HUES6 (cell line): Measurements from ENCODE around the gene ZNF329.
"Not testable (repeated sequence)": the region's sequence is repeated elsewhere in the genome, so short reads cannot be mapped to it uniquely, and the experiment has no call there.

ENCODE experiments used
- H3K27ac ChIP-seq: 2 replicates; pipeline ENCODE4 v1.7.0; 2013; ENCODE audit warnings: low read depth, mild to moderate bottlenecking, low read length, inconsistent platforms
- H3K27me3 ChIP-seq: 2 replicates; pipeline ENCODE4 v1.6.1; 2013; ENCODE audit warnings: low read length; ENCODE audit not compliant: control insufficient read depth, insufficient read depth
- H3K36me3 ChIP-seq: 2 replicates; pipeline ENCODE4 v1.6.1; 2013; ENCODE audit warnings: low read length; ENCODE audit not compliant: control insufficient read depth, insufficient read depth
- H3K4me1 ChIP-seq: 2 replicates; pipeline ENCODE4 v1.6.1; 2013; ENCODE audit warnings: low read length; ENCODE audit not compliant: control insufficient read depth, insufficient read depth
- H3K4me3 ChIP-seq: 2 replicates; pipeline ENCODE4 v1.5.1; 2013; ENCODE audit warnings: low read depth, low read length
- H3K9ac ChIP-seq: one replicate; pipeline ENCODE4 v1.6.1; 2013; ENCODE audit warnings: mild to moderate bottlenecking, low read length
- H3K9me3 ChIP-seq: 2 replicates; pipeline ENCODE4 v1.6.1; 2013; ENCODE audit warnings: low read depth, low read length; ENCODE audit not compliant: control insufficient read depth, insufficient read depth

The ZNF329 gene

DNA sequence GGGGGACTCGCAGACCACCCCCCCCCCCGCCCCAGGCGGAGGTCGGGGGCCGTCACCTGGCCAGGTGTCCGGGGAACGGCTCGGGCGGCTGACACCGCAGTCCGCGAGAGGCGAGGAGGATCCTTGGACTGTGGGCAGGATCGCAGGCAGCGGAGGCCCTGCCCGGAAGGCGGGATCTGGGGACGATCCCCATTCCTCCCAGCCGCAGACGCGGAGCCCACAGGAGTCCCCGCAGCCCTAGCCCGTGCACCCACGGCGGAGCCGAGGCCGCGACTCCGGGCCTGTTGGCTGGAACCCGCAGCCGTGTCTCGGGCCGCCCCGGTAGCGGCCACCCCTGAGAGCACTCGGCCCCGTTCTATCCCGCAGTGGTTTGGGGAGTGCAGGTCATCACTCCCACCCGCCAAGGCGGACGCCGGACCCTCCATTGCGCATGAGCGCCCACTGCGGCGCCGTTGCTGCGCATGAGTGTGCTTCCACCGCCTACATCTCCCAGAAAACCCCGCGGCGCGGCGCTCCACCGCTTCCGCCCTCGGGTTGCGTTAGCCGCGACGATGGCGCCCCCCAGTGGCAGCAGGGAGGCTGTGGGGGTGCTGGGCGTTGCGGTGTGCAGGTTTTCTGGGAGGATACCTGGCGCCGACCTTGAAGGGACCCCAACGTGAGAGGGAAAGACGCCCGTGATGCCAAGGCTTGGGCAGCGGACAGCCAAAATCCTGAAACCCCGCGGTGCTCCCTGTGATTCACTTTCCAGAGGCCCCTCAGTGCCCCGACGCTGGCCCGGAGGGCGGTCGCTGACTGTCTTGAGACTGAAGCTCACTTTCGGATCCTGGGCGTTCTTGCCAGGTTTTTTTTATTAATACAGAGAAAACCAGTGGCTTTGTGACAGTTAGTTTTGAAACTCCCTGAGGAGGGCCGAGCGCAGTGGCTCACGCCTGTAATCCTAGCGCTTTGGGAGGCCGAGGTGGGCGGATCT lies 4.4 kb upstream of the ZNF329 start:
- Histone ChIP-seq H3K27ac (peak overlapping the region; percentile 54; the same call in 1 of the 2 replicates), H3K36me3 (no peaks in the 10 kb centered on the region), H3K27me3 (no peaks in the 10 kb centered on the region), H3K9me3 (peaks cover 28% of the 10 kb centered on the region), H3K4me3 (peak overlapping the region; percentile 83), H3K9ac (peak overlapping the region; percentile 73), H3K4me1 (no peaks in the 10 kb centered on the region)

DNA sequence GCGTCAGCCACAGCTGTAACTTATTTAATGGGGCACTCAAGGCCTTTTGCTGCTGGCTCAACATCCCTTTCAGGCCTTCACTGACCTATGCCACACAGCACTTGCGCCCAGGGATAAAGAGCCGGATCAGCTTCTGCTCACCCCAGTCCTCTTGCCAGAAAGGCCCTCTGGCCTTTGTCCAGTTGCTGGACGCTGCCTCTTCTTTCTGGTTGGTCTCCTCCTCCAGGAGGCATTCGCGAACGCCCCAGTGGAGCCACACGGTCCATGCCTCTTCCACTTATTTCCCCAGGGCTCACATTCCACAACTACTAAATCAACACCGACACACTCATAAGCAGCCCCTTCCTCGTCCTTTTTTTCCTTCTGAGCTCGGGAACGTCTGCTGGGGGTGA lies 3.7 kb upstream of the ZNF329 start:
- Histone ChIP-seq H3K27ac (peak overlapping the region; percentile 54; the same call in 1 of the 2 replicates), H3K4me3 (peak overlapping the region; percentile 83)

DNA sequence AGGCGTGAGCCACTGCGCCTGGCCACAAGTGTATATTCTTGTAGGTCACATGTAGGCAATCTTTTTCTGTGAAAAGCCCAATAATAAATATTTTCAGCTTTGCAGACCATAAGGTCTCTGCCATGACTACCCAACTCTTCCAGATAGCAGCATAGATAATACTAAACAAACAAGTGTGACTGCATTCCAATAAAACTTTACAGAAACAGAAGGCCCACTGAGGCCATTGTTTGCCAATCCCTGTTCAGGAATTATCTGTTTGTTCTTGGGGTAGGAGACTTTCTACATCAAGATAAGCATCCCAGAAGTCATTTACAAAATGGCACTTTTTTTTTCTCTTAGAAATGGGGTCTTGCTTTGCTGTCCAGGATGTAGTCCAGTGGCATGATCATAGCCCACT lies 2.8 kb upstream of the ZNF329 start:
- Histone ChIP-seq H3K4me3 (no peak overlapping the region; the same call in 1 of the 2 replicates), H3K27ac (no peak overlapping the region), H3K4me1 (no peaks in the 10 kb centered on the region), H3K27me3 (no peaks in the 10 kb centered on the region), H3K36me3 (no peaks in the 10 kb centered on the region), H3K9ac (no peak overlapping the region), H3K9me3 (peaks cover 38% of the 10 kb centered on the region)

More for the DNA sequence above, 3.7 kb upstream of the ZNF329 start:
- Histone ChIP-seq H3K9me3 (peaks cover 33% of the 10 kb centered on the region), H3K4me1 (no peaks in the 10 kb centered on the region), H3K36me3 (no peaks in the 10 kb centered on the region), H3K9ac (peak overlapping the region; percentile 73), H3K27me3 (no peaks in the 10 kb centered on the region)

DNA sequence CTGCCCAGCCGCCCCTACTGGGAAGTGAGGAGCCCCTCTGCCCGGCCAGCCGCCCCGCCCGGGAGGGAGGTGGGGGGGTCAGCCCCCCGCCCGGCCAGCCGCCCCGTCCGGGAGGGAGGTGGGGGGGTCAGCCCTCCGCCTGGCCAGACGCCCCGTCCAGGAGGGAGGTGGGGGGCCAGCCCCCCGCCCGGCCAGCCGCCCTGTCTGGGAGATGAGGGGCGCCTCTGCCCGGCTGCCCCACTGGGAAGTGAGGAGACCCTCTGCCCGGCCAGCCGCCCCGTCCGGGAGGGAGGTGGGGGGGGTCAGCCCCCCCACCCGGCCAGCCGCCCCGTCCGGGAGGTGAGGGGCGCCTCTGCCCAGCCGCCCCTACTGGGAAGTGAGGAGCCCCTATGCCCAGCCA lies 3.1 kb downstream of the ZNF329 start:
- not testable (repeated sequence) for H3K36me3 ChIP-seq, H3K4me1 ChIP-seq, H3K27ac ChIP-seq, H3K4me3 ChIP-seq, H3K27me3 ChIP-seq, H3K9ac ChIP-seq
- H3K9me3 ChIP-seq: peaks cover 43% of the 10 kb centered on the region

DNA sequence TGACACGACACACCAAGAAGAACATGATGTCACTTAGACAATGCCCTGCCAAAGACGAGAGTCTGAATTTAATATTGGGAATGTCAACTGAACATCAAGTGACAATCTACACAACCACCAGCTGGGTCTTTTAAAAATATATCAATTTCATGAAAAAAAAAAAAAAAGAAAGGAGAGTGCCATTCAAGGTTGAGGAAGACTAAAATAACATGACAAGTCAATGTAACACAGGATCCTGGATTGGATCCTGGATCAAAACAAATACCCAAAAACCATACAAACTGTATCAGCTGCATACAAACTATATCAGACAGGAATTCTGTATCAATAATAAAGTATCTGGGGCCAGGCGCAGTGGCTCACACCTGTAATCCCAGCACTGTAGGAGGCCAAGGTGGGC lies 4.7 kb downstream of the ZNF329 start:
- Histone ChIP-seq H3K27ac (no peak overlapping the region), H3K27me3 (no peaks in the 10 kb centered on the region), H3K9ac (no peak overlapping the region), H3K36me3 (peaks cover 11% of the 10 kb centered on the region), H3K9me3 (peaks cover 54% of the 10 kb centered on the region), H3K4me3 (no peak overlapping the region), H3K4me1 (no peaks in the 10 kb centered on the region)

DNA sequence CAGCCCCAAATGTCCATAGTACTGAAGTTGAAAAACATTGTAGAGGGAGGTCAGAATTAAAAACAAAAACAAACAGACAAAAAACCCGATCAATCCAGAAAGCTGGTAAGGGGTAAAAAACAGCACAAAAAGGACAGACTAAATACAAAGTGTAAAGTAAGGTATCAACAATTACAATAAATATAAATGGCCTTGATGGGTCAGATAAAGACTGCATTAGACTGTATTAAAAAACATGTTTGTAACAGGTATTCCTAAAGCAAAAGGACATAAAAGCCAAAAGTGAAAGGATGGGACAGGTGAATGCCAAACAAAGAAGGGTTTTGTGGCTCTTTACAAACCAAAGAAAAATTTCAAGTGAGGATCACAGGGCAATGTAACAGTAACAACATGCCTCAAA lies 16.3 kb downstream of the ZNF329 start:
- H3K27me3 ChIP-seq: no peaks in the 10 kb centered on the region
- no peak overlapping the region for H3K4me3 ChIP-seq
- H3K9me3 ChIP-seq: peaks cover 75% of the 10 kb centered on the region
- H3K4me1 ChIP-seq: no peaks in the 10 kb centered on the region
- no peak overlapping the region for H3K9ac ChIP-seq
- no peak overlapping the region for H3K27ac ChIP-seq
- peaks cover 44% of the 10 kb centered on the region for H3K36me3 ChIP-seq

DNA sequence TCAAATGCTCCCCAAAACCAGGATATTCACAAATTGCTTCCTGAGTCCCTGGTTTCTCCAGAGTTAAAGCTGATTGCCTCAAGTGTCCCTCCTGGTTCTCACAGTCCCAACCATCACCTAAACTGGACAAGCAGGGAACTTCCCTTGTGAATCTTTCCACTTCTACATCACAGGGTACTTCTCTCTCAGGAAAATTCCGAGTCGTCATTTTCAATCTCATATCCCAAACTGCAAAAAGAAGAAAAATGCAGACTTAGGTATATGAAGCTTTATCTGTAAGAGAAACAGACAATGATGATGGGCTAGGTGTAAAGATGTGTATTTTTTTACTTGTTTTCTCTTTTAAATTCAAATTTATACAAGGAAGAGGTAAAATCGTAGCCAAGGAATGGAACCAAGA lies 21.3 kb downstream of the ZNF329 start:
- H3K4me3 ChIP-seq: 0 out of 2 replicates have a peak overlapping the region, but pooled peaks have one; percentile 15
- H3K9me3 ChIP-seq: peaks cover 92% of the 10 kb centered on the region
- no peaks in the 10 kb centered on the region for H3K27me3 ChIP-seq
- no peak overlapping the region for H3K27ac ChIP-seq
- no peaks in the 10 kb centered on the region for H3K4me1 ChIP-seq
- H3K9ac ChIP-seq: no peak overlapping the region
- peaks cover 51% of the 10 kb centered on the region for H3K36me3 ChIP-seq

DNA sequence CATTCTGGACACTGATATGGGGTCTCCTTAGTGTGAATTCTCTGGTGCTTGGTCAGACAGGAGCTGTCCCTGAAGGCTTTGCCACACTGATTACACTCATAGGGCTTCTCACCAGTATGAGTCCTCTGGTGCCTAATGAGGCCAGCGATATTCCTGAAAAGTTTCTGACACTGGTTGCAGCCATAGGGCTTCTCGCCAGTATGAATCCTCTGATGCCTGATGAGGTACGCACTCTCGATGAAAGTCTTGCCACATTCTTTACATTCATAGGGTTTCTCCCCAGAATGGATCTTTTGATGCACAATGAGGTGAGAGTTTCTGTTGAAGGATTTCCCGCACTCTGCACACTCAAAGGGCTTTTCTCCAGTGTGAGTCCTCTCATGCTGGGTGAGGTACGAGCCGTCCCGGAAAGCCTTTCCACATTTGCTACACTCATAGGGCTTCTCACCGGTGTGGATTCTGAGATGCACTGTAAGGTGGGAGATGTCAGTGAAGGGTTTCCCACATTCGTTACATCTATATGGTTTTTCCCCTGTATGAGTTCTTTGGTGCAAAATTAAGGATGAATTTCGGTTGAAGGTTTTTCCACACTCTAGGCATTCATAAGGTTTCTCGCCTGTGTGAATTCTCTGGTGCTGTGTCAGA lies 22.4 kb downstream of the ZNF329 start:
- H3K9ac ChIP-seq: no peak overlapping the region
- peaks cover 92% of the 10 kb centered on the region for H3K9me3 ChIP-seq
- H3K36me3 ChIP-seq: peaks cover 42% of the 10 kb centered on the region
- no peak overlapping the region for H3K27ac ChIP-seq
- H3K27me3 ChIP-seq: no peaks in the 10 kb centered on the region
- peak overlapping the region; percentile 26; the same call in 1 of the 2 replicates for H3K4me3 ChIP-seq
- no peaks in the 10 kb centered on the region for H3K4me1 ChIP-seq

DNA sequence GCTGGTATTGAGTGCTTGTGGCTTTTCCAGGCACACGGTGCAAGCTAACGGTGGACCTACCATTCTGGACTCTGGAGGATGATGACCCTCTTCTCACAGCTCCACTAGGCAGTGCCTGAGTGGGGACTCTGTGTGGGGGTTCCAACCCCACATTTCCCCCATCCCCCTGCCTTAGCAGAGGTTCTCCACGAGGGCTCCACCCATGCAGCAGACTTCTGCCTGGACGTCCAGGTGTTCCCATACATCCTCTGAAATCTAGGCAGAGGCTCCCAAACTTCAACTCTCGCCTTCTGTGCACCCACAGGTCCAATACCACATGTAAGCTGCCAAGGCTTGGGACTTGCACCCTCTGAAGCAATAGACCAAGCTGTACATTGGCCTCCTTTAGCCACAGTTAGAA lies 27.2 kb downstream of the ZNF329 start:
- no peak overlapping the region; the same call in 1 of the 2 replicates for H3K4me3 ChIP-seq
- no peak overlapping the region for H3K9ac ChIP-seq
- no peaks in the 10 kb centered on the region for H3K4me1 ChIP-seq
- H3K36me3 ChIP-seq: peaks cover 14% of the 10 kb centered on the region
- H3K27ac ChIP-seq: no peak overlapping the region
- peaks cover 93% of the 10 kb centered on the region for H3K9me3 ChIP-seq
- H3K27me3 ChIP-seq: no peaks in the 10 kb centered on the region

DNA sequence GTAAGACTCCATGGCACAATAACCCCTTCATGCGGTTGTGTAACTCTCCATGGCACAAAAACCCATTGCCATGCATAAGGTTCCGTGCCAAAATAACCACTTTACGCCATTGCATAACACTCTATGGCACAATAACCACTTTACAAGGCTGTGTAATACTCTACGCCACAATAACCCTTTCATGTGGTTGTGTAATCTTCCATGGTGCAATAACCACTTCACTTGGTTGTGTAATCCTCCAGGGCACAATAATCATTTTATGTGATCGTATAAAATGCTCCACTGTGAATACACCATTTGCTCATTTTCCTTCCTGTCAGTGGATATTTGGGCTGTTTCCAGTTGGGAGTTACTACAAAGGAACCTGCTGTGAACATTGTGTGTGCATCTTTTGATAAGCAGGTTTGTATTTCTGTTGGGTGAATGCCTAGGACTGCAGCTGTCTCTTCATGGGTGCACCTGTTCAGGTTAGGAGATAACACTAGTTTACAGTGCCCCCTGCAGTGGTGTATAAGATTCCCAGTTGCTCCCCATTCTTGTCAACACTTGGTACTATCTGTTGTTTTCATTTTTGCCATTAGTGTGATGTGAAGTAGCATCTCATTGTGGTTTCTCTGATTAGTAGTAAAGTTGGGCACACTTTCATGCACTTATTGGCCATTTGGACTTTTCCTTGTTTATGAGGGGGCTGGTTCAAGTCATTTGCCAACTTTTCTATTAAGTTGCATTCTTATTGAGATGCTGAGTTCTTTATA lies 31.4 kb downstream of the ZNF329 start:
- H3K36me3 ChIP-seq: no peaks in the 10 kb centered on the region
- H3K9me3 ChIP-seq: peaks cover 85% of the 10 kb centered on the region
- H3K4me3 ChIP-seq: no peak overlapping the region; the same call in 1 of the 2 replicates
- no peak overlapping the region for H3K27ac ChIP-seq
- H3K4me1 ChIP-seq: no peaks in the 10 kb centered on the region
- no peak overlapping the region for H3K9ac ChIP-seq
- H3K27me3 ChIP-seq: no peaks in the 10 kb centered on the region
